Adrenal gland (tissue), 12 donors: Measurements from ENCODE around the gene LRFN2. TPM values are rescaled to one million over a fixed set of nuclear protein-coding genes. Genes with fewer than 3 reads are reported as not detected.

Source experiments
- DNase-seq, 7 donors: peaks; one replicate each; pipeline ENCODE4 v3.0.0-alpha.2; 2019 to 2020
- H3K27ac ChIP-seq, 5 donors: fragments of 200-600 bp; sonication (generic) in 4 of 5; 1 replicate in 3 of 5; 2 replicates in 2 of 5; pipeline versions ENCODE4 v1.5.1 to v1.8.0; 2016 to 2020; ENCODE audit warnings: mild to moderate bottlenecking in 1 of 5
- H3K27me3 ChIP-seq: fragments of 200-600 bp; 2 replicates; pipeline ENCODE4 v1.8.0; 2021
- H3K36me3 ChIP-seq, 2 donors: fragments of 200-600 bp; replicated peaks in 1 of 2; 1 replicate in 1 of 2; 2 replicates in 1 of 2; pipeline versions ENCODE4 v1.5.1 to v1.8.0; 2018 to 2022
- H3K4me1 ChIP-seq, 2 donors: fragments of 200-600 bp; replicated peaks in 1 of 2; 1 replicate in 1 of 2; 2 replicates in 1 of 2; pipeline versions ENCODE4 v1.5.1 to v1.8.0; 2018 to 2021
- H3K4me3 ChIP-seq, 4 donors: fragments of 200-600 bp; sonication (generic) in 3 of 4; one replicate each; pipeline ENCODE4 v1.5.1; 2016 to 2018
- H3K9me3 ChIP-seq, 3 donors: fragments of 200-600 bp; sonication (generic) in 1 of 3; replicated peaks in 1 of 3; 1 replicate in 2 of 3; 2 replicates in 1 of 3; pipeline versions ENCODE4 v1.5.1 to v1.8.0; 2016 to 2021
- CTCF ChIP-seq, 6 experiments: fragments of 450-650 bp in 4 of 6; fragments of 200-600 bp in 2 of 6; sonication (generic) in 1 of 6; IDR thresholded peaks; 1 replicate in 5 of 6; 2 replicates in 1 of 6; pipeline versions ENCODE4 v1.5.1 to v1.8.0; 2016 to 2021; ENCODE audit warnings: antibody characterized with exemption in 6 of 6, mild to moderate bottlenecking in 2 of 6, moderate library complexity in 1 of 6
- POLR2A ChIP-seq, 2 donors: fragments of 450-650 bp; IDR thresholded peaks; one replicate each; pipeline ENCODE4 v1.6.1; 2017; ENCODE audit warnings: antibody characterized with exemption in 2 of 2, mild to moderate bottlenecking in 2 of 2, moderate library complexity in 1 of 2
- WGBS, 4 donors: extraction: QIAGEN DNeasy Blood & Tissue Kit in 2 of 4; methylation state at CpG; one replicate each; pipeline versions ENCODE4 v1.1.5 to v1.1.7; 2013 to 2017; 5-methylcytosine and 5-hydroxymethylcytosine counted together
- intact Hi-C, 2 donors: fragments of 100-400 bp; cut with DNase I; formaldehyde crosslinking; loops; one replicate each; pipeline versions ENCODE4 v1.14.1 to v1.15.0; 2022 to 2023
- polyA plus RNA-seq, 3 donors: library from polyadenylated mRNA; stranded (reverse); fragments of 200-250 nt in 2 of 3; fragments of 350-450 nt in 1 of 3; fragmentation: Illumina TruSeq in 1 of 3; extraction: RNeasy Lipid Tissue Mini Kit (QIAGEN cat#74804) in 1 of 3; gene quantifications; one replicate each; pipeline ENCODE4 v1.2.3, GENCODE V29; 2013 to 2014
- total RNA-seq, 9 donors: library from RNA; depleted of rRNA in 4 of 9; stranded (reverse); fragments of >200 nt in 4 of 9; fragments of 120-200 nt in 1 of 9; fragmentation: NEBNext Ultra II Directional in 1 of 9; extraction: Animal tissue kit (Norgen Biotek cat#: 25700) in 1 of 9; gene quantifications; one replicate each; pipeline versions ENCODE4 v1.1.0 to v1.2.4, GENCODE V29; 2013 to 2023
- donor health status: healthy with polysubstance abuse.
- donor health status: Bipolar disorder and iron deficiency.
- donor health status: DM: yes; HTN: yes; CAD: no.
- donor health status: DM: no; HTN: no; CAD: no.
- donor health status: DM: no; HTN: no; CAD: no.
- donor health status: DM: yes; HTN: yes; CAD: no.

LRFN2 gene
- total and polyA plus RNA-seq, 12 donors = 0.03 to 0.74 (median 0.16) TPM; not detected in 3

DNA sequence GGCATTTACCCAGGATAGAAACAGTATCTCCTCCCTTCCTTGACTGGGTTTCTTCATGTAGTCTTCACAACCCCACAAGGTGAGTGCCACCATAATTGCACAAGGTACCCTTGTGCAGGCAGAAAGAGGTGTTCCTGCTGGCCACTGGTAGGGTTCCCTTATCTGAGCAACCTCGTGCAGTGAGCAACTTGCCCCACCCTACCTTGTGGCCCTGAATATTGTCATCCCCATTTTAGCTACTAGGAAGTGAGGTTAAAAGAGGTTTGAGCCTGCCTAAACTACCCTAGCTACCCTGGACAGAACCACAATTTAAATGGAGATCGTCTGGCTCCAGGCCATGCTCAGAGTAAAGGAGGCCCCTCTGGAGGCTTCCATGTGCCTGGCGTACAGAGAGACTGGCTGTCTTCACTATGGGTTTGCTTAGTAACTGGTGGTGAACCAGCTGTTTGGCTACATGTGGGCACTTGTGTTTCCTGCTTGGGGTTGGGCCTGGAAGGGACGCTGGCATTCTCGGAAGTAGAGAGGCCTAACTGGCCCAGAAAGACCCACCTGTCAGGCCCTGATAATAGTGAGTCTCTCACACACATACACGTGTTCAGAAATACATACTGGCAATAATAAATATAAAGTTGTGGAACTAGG lies 148.8 kb downstream of the LRFN2 start:
- no peak overlapping the region for H3K27ac ChIP-seq
- TF ChIP-seq CTCF (IDR thresholded peaks at IDR 0.05) (no peak), POLR2A (IDR thresholded peaks at IDR 0.05) (no peak)

DNA sequence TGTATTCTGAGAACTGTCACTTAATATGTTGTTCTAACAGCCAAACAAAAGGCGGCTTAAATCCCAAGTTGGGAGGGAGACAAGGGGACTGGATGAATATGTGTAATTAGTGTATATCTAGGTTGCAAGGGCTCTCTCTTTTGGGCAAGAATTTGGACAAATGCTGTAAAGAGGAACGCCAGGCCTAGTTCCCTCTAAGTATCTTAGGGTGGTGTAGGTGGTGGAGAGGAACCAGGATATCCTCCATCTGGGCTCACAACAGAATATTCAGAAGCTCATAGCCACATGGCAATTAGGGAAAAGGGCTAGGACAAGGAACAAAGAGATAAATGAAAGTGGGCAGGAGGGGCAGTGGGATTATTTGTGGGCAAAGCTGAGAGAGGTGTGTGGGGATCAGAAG lies 149.5 kb downstream of the LRFN2 start:
- H3K4me3 ChIP-seq = no peak overlapping the region
- H3K27ac ChIP-seq = no peak overlapping the region
- no peak for DNase-seq
- WGBS, 4 donors = 86 to 94% (median 87%) methylated on average over 2 of the region's 2 CpGs
- no peaks in the 10 kb centered on the region for H3K36me3 ChIP-seq
- intact Hi-C loops = no loop called here
- H3K4me1 ChIP-seq = no peaks in the 10 kb centered on the region
- no peaks in the 10 kb centered on the region for H3K27me3 ChIP-seq
- TF ChIP-seq CTCF (IDR thresholded peaks at IDR 0.05) (no peak), POLR2A (IDR thresholded peaks at IDR 0.05) (no peak)
- H3K9me3 ChIP-seq = no peaks in the 10 kb centered on the region

More for the DNA sequence above, 148.8 kb downstream of the LRFN2 start:
- WGBS, 4 donors = 66 to 79% (median 78%) methylated on average over 4 to 6 of the region's 6 CpGs
- DNase-seq = no peak
- H3K36me3 ChIP-seq = no peaks in the 10 kb centered on the region
- H3K4me3 ChIP-seq = no peak overlapping the region
- no peaks in the 10 kb centered on the region for H3K27me3 ChIP-seq
- intact Hi-C loops = no loop called here
- H3K9me3 ChIP-seq = no peaks in the 10 kb centered on the region
- no peaks in the 10 kb centered on the region for H3K4me1 ChIP-seq

GRCh38 chr6:40436685-40437604 lies 150.2 kb downstream of the LRFN2 start:
- 76 to 80% (median 78%) methylated on average over 8 of the region's 8 CpGs for WGBS, 4 donors
- H3K27ac ChIP-seq = no peak overlapping the region
- H3K27me3 ChIP-seq = no peaks in the 10 kb centered on the region
- H3K36me3 ChIP-seq = no peaks in the 10 kb centered on the region
- no peaks in the 10 kb centered on the region for H3K9me3 ChIP-seq
- no peak for DNase-seq
- no peaks in the 10 kb centered on the region for H3K4me1 ChIP-seq
- no peak overlapping the region for H3K4me3 ChIP-seq
- no peak for TF ChIP-seq POLR2A (IDR thresholded peaks at IDR 0.05)
- no peak for TF ChIP-seq CTCF (IDR thresholded peaks at IDR 0.05)
- intact Hi-C loops = no loop called here

- TF ChIP-seq CTCF (IDR thresholded peaks at IDR 0.05) = no peak
- TF ChIP-seq POLR2A (IDR thresholded peaks at IDR 0.05) = no peak
- H3K9me3 ChIP-seq = no peaks in the 10 kb centered on the region
- no peak overlapping the region for H3K4me3 ChIP-seq
- H3K27ac ChIP-seq = no peak overlapping the region
- no peaks in the 10 kb centered on the region for H3K4me1 ChIP-seq
- H3K27me3 ChIP-seq = no peaks in the 10 kb centered on the region
- intact Hi-C loops = no loop called here
- WGBS, 4 donors = 87 to 100% (median 95%) methylated on average over 1 to 6 of the region's 6 CpGs
- no peaks in the 10 kb centered on the region for H3K36me3 ChIP-seq
- DNase-seq = no peak
Measured at GRCh38 chr6:40432982-40433381, 154.2 kb downstream of the LRFN2 start.
